HepG2 (cell line): ENCODE results near the gene MARK2. TPM values are rescaled to one million over a fixed set of nuclear protein-coding genes. Genes with fewer than 3 reads are reported as not detected.

ENCODE experiments used
- ATAC-seq: fragments of 200-7000 bp; cut with Tn5 transposase; 3 replicates; pipeline ENCODE4 v1.9.1; 2020; ENCODE audit warnings: mild to moderate bottlenecking, moderate library complexity
- BruUV-seq: library from RNA; stranded (reverse); fragments of 400-500 nt; replicated peaks from 2 replicates; lab custom pipeline; 2021; lab: Mats Ljungman, UMichigan
- CTCF ChIA-PET: fragments of 300-600 bp; formaldehyde crosslinking; extraction: SDS; loops from one replicate; lab custom pipeline; 2021; ENCODE audit warnings: low total read pairs, inconsistent platforms, low intra/inter-chr PET ratio; lab: Yijun Ruan, JAX
- POLR2A ChIA-PET: fragments of 350-600 bp; sonication (Branson Sonifier 250); formaldehyde crosslinking; loops from one replicate; lab custom pipeline; 2020; ENCODE audit warnings: antibody characterized with exemption, inconsistent platforms; lab: Yijun Ruan, JAX
- DNase-seq: peaks from one replicate; pipeline ENCODE4 v3.0.0-alpha.2; 2015; ENCODE audit warnings: low spot score
- FAIRE-seq: peaks from 3 replicates; lab custom pipeline; 2011; peaks lifted over from hg19 to GRCh38; lab: Jason Lieb, UNC
- H2AFZ ChIP-seq: one replicate; pipeline ENCODE4 v1.6.1; 2011; ENCODE audit warnings: low read length, inconsistent platforms
- H3K27ac ChIP-seq: fragments of 300-600 bp; 3 replicates; pipeline ENCODE4 v1.8.0; 2011; ENCODE audit warnings: mixed run types, mild to moderate bottlenecking, mixed read lengths, low read length, inconsistent platforms; ENCODE audit not compliant: insufficient read depth; ENCODE audit errors: extremely low read length
- H3K27me3 ChIP-seq, 2 experiments: fragments of 200-600 bp in 1 of 2; 2 replicates in 1 of 2; 3 replicates in 1 of 2; pipeline versions ENCODE4 v1.6.0 to v1.8.0; 2011; ENCODE audit warnings: low read length in 2 of 2, mild to moderate bottlenecking in 2 of 2, moderate library complexity in 2 of 2, inconsistent platforms in 1 of 2; ENCODE audit not compliant: insufficient read depth in 2 of 2, control insufficient read depth in 1 of 2
- H3K36me3 ChIP-seq, 2 experiments: fragments of 200-600 bp in 1 of 2; replicated peaks in 1 of 2; 2 replicates in 1 of 2; 3 replicates in 1 of 2; pipeline versions ENCODE4 v1.5.1 to v1.8.0; 2011; ENCODE audit warnings: low read length in 2 of 2, inconsistent platforms in 1 of 2; ENCODE audit not compliant: insufficient read depth in 2 of 2, control insufficient read depth in 1 of 2
- H3K4me1 ChIP-seq: 2 replicates; pipeline ENCODE4 v1.5.1; 2012; ENCODE audit warnings: low read length, inconsistent platforms; ENCODE audit not compliant: insufficient read depth
- H3K4me2 ChIP-seq: 2 replicates; pipeline ENCODE4 v1.6.0; 2011; ENCODE audit warnings: low read depth, low read length, inconsistent platforms
- H3K4me3 ChIP-seq, 3 experiments: fragments of 200-600 bp in 1 of 3; sonication (generic), shearing (Covaris generic) in 1 of 3; replicated peaks in 1 of 3; 2 replicates each; pipeline ENCODE4 v1.5.1; 2011 to 2016; ENCODE audit warnings: low read length in 3 of 3, inconsistent platforms in 2 of 3, low read depth in 2 of 3, mild to moderate bottlenecking in 2 of 3, control low read depth in 1 of 3, mixed read lengths in 1 of 3; ENCODE audit not compliant: insufficient read depth in 1 of 3
- H3K79me2 ChIP-seq: one replicate; pipeline ENCODE4 v1.6.1; 2011; ENCODE audit warnings: low read length, inconsistent platforms; ENCODE audit not compliant: insufficient read depth
- H3K9ac ChIP-seq: 2 replicates; pipeline ENCODE4 v1.6.0; 2011; ENCODE audit warnings: mild to moderate bottlenecking, low read depth, low read length, inconsistent platforms; ENCODE audit not compliant: insufficient read depth
- H3K9me3 ChIP-seq: 2 replicates; pipeline ENCODE4 v1.5.1; 2012; ENCODE audit warnings: mild to moderate bottlenecking, low read length
- H4K20me1 ChIP-seq: 2 replicates; pipeline ENCODE4 v1.6.0; 2011; ENCODE audit warnings: inconsistent platforms, mild to moderate bottlenecking, low read length, moderate library complexity; ENCODE audit not compliant: insufficient read depth
- KMT2B ChIP-seq: IDR thresholded peaks from 2 replicates; pipeline ENCODE4 v1.6.1; 2016; ENCODE audit warnings: missing genetic modification reagents, missing compliant biosample characterization
- MEIS2 ChIP-seq: sonication (generic); formaldehyde crosslinking; IDR thresholded peaks from 2 replicates; pipeline ENCODE4 v1.9.0; 2021; ENCODE audit warnings: mild to moderate bottlenecking, missing genetic modification reagents
- PHB2 ChIP-seq: fragments of 450-650 bp; IDR thresholded peaks from 2 replicates; pipeline ENCODE4 v1.6.1; 2018; ENCODE audit not compliant: partially characterized antibody
- RXRA ChIP-seq: sonication (generic); formaldehyde crosslinking; IDR thresholded peaks from 2 replicates; pipeline ENCODE4 v1.5.1; 2020; ENCODE audit warnings: missing genetic modification reagents
- ZNF160 ChIP-seq: sonication (generic); formaldehyde crosslinking; IDR thresholded peaks from 2 replicates; pipeline ENCODE4 v1.8.0; 2022; ENCODE audit warnings: mild to moderate bottlenecking, inconsistent platforms, missing genetic modification reagents
- ZNF235 ChIP-seq: sonication (generic); formaldehyde crosslinking; IDR thresholded peaks from 2 replicates; pipeline ENCODE4 v1.8.1; 2023; ENCODE audit warnings: mild to moderate bottlenecking, missing genetic modification reagents, borderline replicate concordance
- ZNF781 ChIP-seq: sonication (generic); formaldehyde crosslinking; IDR thresholded peaks from 2 replicates; pipeline ENCODE4 v1.5.1; 2020; ENCODE audit warnings: borderline replicate concordance, mild to moderate bottlenecking, missing genetic modification reagents; ENCODE audit errors: not compliant biosample characterization
- ZNF83 ChIP-seq: sonication (generic); formaldehyde crosslinking; IDR thresholded peaks from 2 replicates; pipeline ENCODE4 v1.4.0; 2020; ENCODE audit warnings: missing genetic modification reagents, mild to moderate bottlenecking, borderline replicate concordance
- WGBS: methylation state at CpG from one replicate; pipeline ENCODE4 v1.1.6; 2017; ENCODE audit warnings: low lambda C conversion rate; 5-methylcytosine and 5-hydroxymethylcytosine counted together
- in situ Hi-C: cut with HindIII; loops from 2 replicates; pipeline ENCODE4 v1.10.0; 2017; ENCODE audit warnings: low pct_unique_long_range_greater_than_20kb; ENCODE audit not compliant: extremely low pct_ligation_motif_present
- intact Hi-C: fragments of 100-400 bp; cut with micrococcal nuclease; formaldehyde crosslinking; loops from one replicate; pipeline ENCODE4 v1.10.0; 2022; ENCODE audit not compliant: unreplicated experiment
- polyA plus RNA-seq, 8 experiments: library from polyadenylated mRNA; depleted of rRNA in 3 of 8; stranded (reverse) in 7 of 8; unstranded in 1 of 8; fragments of >200 nt; fragmentation: Illumina TruSeq in 4 of 8; extraction: Trizol in 4 of 8; gene quantifications; 2 replicates each; pipeline versions ENCODE4 v1.2.1 to v1.2.3, GENCODE V29; 2011 to 2016; ENCODE audit warnings: low read depth in 4 of 8, missing spikeins in 1 of 8, mixed read lengths in 1 of 8; ENCODE audit not compliant: insufficient read depth in 1 of 8
- total RNA-seq, 5 experiments: library from RNA; depleted of rRNA; stranded (reverse); fragments of >200 nt; fragmentation: Illumina TruSeq; extraction: Trizol; gene quantifications; 2 replicates each; pipeline ENCODE4 v1.2.3, GENCODE V29; 2016; ENCODE audit warnings: low read depth in 1 of 5
- TF ChIP-seq, protein P1 (sequence below): sonication (generic); formaldehyde crosslinking; IDR thresholded peaks from 2 replicates; pipeline ENCODE4 v1.5.0; 2020; ENCODE audit warnings: missing genetic modification reagents, mild to moderate bottlenecking, borderline replicate concordance
- TF ChIP-seq, protein P2 (sequence below): sonication (generic); formaldehyde crosslinking; IDR thresholded peaks from 2 replicates; pipeline ENCODE4 v1.5.0; 2020; ENCODE audit warnings: missing genetic modification reagents
- TF ChIP-seq, protein P3 (sequence below): fragments of 450-650 bp; IDR thresholded peaks from 2 replicates; pipeline ENCODE4 v1.6.1; 2017; ENCODE audit warnings: mild to moderate bottlenecking

The MARK2 gene
- total and polyA plus RNA-seq, 2 of the 13 experiments (the other 11 are each of a cell fraction or from before 2014, with no cell fraction given): 13.5 to 13.9 TPM

DNA sequence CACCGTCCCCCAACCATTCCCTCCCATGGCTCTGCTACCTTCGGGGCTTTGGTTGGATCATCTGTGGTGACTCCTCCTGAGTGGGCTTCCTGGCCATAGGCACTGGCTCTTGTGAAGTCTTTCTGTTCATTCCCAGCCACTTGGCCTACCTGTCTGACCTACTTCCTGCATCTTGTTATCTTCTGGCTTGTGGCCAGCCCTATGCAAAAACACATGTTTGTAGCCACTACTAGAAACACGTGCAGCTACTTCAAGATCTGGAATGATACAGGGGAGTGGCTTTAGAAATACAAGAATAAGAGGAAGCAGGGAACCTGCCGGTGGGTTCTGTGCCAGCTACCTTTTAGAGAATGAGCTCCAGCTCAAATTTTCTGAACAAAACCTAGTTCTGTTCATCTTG, 57.2 kb downstream of the MARK2 start:
- Histone ChIP-seq H3K27ac (no peak overlapping the region), H2AFZ (no peak overlapping the region), H3K4me2 (no peak overlapping the region), H3K4me3 (no peak overlapping the region), H3K4me1 (no peaks in the 10 kb centered on the region), H4K20me1 (no peaks in the 10 kb centered on the region), H3K79me2 (peaks cover 28% of the 10 kb centered on the region), H3K36me3 (peaks cover 36 to 72% of the 10 kb centered on the region in 2 experiments), H3K27me3 (no peaks in the 10 kb centered on the region; a peak in 1 of 5 replicates), H3K9ac (no peak overlapping the region), H3K9me3 (no peaks in the 10 kb centered on the region)
- 99% methylated on average over 4 of the region's 4 CpGs for WGBS
- POLR2A ChIA-PET: no interaction called here
- in situ Hi-C loops (no loop called here), intact Hi-C loops (no loop called here)
- no peak for ATAC-seq
- no TSS peak for BruUV-seq
- TF ChIP-seq ZNF235 (CRISPR knock-in tag) (no peak), ZNF83 (CRISPR knock-in tag) (no peak), MEIS2 (CRISPR knock-in tag) (no peak), RXRA (CRISPR knock-in tag) (no peak), ZNF781 (CRISPR knock-in tag) (no peak), PHB2 (no peak), ZNF160 (no peak), KMT2B (CRISPR knock-in tag) (no peak)
- TF ChIP-seq, protein P1, sequence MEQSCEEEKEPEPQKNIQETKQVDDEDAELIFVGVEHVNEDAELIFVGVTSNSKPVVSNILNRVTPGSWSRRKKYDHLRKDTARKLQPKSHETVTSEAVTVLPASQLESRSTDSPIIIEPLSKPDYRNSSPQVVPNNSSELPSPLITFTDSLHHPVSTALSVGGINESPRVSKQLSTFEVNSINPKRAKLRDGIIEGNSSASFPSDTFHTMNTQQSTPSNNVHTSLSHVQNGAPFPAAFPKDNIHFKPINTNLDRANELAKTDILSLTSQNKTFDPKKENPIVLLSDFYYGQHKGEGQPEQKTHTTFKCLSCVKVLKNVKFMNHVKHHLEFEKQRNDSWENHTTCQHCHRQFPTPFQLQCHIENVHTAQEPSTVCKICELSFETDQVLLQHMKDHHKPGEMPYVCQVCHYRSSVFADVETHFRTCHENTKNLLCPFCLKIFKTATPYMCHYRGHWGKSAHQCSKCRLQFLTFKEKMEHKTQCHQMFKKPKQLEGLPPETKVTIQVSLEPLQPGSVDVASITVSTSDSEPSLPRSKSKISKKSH (CRISPR knock-in tag): no peak
- TF ChIP-seq, protein P2, sequence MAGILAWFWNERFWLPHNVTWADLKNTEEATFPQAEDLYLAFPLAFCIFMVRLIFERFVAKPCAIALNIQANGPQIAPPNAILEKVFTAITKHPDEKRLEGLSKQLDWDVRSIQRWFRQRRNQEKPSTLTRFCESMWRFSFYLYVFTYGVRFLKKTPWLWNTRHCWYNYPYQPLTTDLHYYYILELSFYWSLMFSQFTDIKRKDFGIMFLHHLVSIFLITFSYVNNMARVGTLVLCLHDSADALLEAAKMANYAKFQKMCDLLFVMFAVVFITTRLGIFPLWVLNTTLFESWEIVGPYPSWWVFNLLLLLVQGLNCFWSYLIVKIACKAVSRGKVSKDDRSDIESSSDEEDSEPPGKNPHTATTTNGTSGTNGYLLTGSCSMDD: no peak
- TF ChIP-seq, protein P3, sequence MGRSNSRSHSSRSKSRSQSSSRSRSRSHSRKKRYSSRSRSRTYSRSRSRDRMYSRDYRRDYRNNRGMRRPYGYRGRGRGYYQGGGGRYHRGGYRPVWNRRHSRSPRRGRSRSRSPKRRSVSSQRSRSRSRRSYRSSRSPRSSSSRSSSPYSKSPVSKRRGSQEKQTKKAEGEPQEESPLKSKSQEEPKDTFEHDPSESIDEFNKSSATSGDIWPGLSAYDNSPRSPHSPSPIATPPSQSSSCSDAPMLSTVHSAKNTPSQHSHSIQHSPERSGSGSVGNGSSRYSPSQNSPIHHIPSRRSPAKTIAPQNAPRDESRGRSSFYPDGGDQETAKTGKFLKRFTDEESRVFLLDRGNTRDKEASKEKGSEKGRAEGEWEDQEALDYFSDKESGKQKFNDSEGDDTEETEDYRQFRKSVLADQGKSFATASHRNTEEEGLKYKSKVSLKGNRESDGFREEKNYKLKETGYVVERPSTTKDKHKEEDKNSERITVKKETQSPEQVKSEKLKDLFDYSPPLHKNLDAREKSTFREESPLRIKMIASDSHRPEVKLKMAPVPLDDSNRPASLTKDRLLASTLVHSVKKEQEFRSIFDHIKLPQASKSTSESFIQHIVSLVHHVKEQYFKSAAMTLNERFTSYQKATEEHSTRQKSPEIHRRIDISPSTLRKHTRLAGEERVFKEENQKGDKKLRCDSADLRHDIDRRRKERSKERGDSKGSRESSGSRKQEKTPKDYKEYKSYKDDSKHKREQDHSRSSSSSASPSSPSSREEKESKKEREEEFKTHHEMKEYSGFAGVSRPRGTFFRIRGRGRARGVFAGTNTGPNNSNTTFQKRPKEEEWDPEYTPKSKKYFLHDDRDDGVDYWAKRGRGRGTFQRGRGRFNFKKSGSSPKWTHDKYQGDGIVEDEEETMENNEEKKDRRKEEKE: no peak
- CTCF ChIA-PET: no interaction called here
- no peak for FAIRE-seq
- DNase-seq: no peak
